KMS-11 (cell line): ENCODE measurements around the gene MMP17.

Experiments used
- H2AFZ ChIP-seq: fragments of 200-600 bp; sonication (generic); 2 replicates; pipeline ENCODE4 v1.6.1; 2016; ENCODE audit warnings: antibody characterized with exemption, mixed run types, low read depth
- H3K27ac ChIP-seq: fragments of 200-600 bp; sonication (generic); 2 replicates; pipeline ENCODE4 v1.6.1; 2016; ENCODE audit warnings: mild to moderate bottlenecking, mixed run types
- H3K27me3 ChIP-seq: fragments of 200-600 bp; sonication (generic); 2 replicates; pipeline ENCODE4 v1.6.1; 2017; ENCODE audit warnings: mild to moderate bottlenecking, low read depth, mixed run types, moderate library complexity; ENCODE audit not compliant: insufficient read depth
- H3K36me3 ChIP-seq: fragments of 200-600 bp; sonication (generic); 2 replicates; pipeline ENCODE4 v1.6.1; 2017; ENCODE audit warnings: mild to moderate bottlenecking, mixed run types; ENCODE audit not compliant: insufficient read depth
- H3K4me1 ChIP-seq: fragments of 200-600 bp; sonication (generic); 2 replicates; pipeline ENCODE4 v1.6.1; 2016; ENCODE audit warnings: mild to moderate bottlenecking, low read depth, mixed run types; ENCODE audit not compliant: poor library complexity, severe bottlenecking
- H3K4me2 ChIP-seq: fragments of 200-600 bp; sonication (generic); 2 replicates; pipeline ENCODE4 v1.7.0; 2016; ENCODE audit warnings: mild to moderate bottlenecking, mixed run types
- H3K4me3 ChIP-seq: fragments of 200-600 bp; sonication (generic); IDR thresholded peaks from 2 replicates; pipeline ENCODE4 v1.6.1; 2017; ENCODE audit warnings: low read depth, low read length, mixed read lengths; ENCODE audit not compliant: insufficient read depth
- H3K79me2 ChIP-seq: fragments of 200-600 bp; sonication (generic); 2 replicates; pipeline ENCODE4 v1.6.1; 2016; ENCODE audit warnings: low read depth, mixed run types; ENCODE audit not compliant: insufficient read depth
- H3K9ac ChIP-seq: fragments of 200-600 bp; sonication (generic); 2 replicates; pipeline ENCODE4 v1.6.1; 2016; ENCODE audit warnings: mild to moderate bottlenecking, mixed run types
- H4K20me1 ChIP-seq: fragments of 200-600 bp; sonication (generic); 2 replicates; pipeline ENCODE4 v1.6.1; 2016; ENCODE audit warnings: mild to moderate bottlenecking, mixed run types; ENCODE audit not compliant: insufficient read depth
- CTCF ChIP-seq: fragments of 200-600 bp; sonication (generic); conservative IDR thresholded peaks from 2 replicates; pipeline ENCODE4 v1.6.1; 2017; ENCODE audit warnings: low read depth, mild to moderate bottlenecking, antibody characterized with exemption, low read length, moderate library complexity, mixed read lengths

The MMP17 gene

GRCh38 chr12:131895640-131896079 lies 67.5 kb downstream of the MMP17 start:
- no peak overlapping the region for H3K4me3 ChIP-seq
- H3K36me3 ChIP-seq = no peaks in the 10 kb centered on the region
- peak overlapping the region; percentile 41 for H3K4me2 ChIP-seq
- no peak overlapping the region for H2AFZ ChIP-seq
- peaks cover 7% of the 10 kb centered on the region for H3K4me1 ChIP-seq
- no peaks in the 10 kb centered on the region for H4K20me1 ChIP-seq
- peak overlapping the region; percentile 76; the same call in 1 of the 2 replicates for H3K27ac ChIP-seq
- H3K9ac ChIP-seq = peak overlapping the region; percentile 71; the same call in 1 of the 2 replicates
- no peaks in the 10 kb centered on the region for H3K27me3 ChIP-seq
- no peaks in the 10 kb centered on the region for H3K79me2 ChIP-seq
- TF ChIP-seq CTCF = no peak

GRCh38 chr12:131896080-131896810 lies 68.1 kb downstream of the MMP17 start:
- no peak for TF ChIP-seq CTCF
- H4K20me1 ChIP-seq = no peaks in the 10 kb centered on the region
- H3K4me3 ChIP-seq = no peak overlapping the region
- H3K4me2 ChIP-seq = peak overlapping the region; percentile 41
- H3K27me3 ChIP-seq = no peaks in the 10 kb centered on the region
- peaks cover 7% of the 10 kb centered on the region for H3K4me1 ChIP-seq
- H3K36me3 ChIP-seq = no peaks in the 10 kb centered on the region
- peak overlapping the region; percentile 44 for H2AFZ ChIP-seq
- H3K79me2 ChIP-seq = no peaks in the 10 kb centered on the region
- peak overlapping the region; percentile 71; the same call in 1 of the 2 replicates for H3K9ac ChIP-seq
- H3K27ac ChIP-seq = peak overlapping the region; percentile 76

GRCh38 chr12:131896811-131897270 lies 68.6 kb downstream of the MMP17 start:
- Histone ChIP-seq H3K4me3 (no peak overlapping the region), H3K9ac (peak overlapping the region; percentile 71; the same call in 1 of the 2 replicates), H3K27me3 (no peaks in the 10 kb centered on the region), H3K4me2 (peak overlapping the region; percentile 41; the same call in 1 of the 2 replicates), H4K20me1 (no peaks in the 10 kb centered on the region), H3K4me1 (peaks cover 7% of the 10 kb centered on the region), H3K79me2 (no peaks in the 10 kb centered on the region), H3K36me3 (no peaks in the 10 kb centered on the region), H3K27ac (peak overlapping the region; percentile 76), H2AFZ (peak overlapping the region; percentile 44; the same call in 1 of the 2 replicates)
- TF ChIP-seq CTCF = no peak

- H3K79me2 ChIP-seq = no peaks in the 10 kb centered on the region
- no peak overlapping the region for H2AFZ ChIP-seq
- H3K4me2 ChIP-seq = no peak overlapping the region; the same call in 1 of the 2 replicates
- peaks cover 7% of the 10 kb centered on the region for H3K4me1 ChIP-seq
- no peaks in the 10 kb centered on the region for H3K36me3 ChIP-seq
- H4K20me1 ChIP-seq = no peaks in the 10 kb centered on the region
- no peak for TF ChIP-seq CTCF
- H3K27ac ChIP-seq = no peak overlapping the region
- H3K9ac ChIP-seq = no peak overlapping the region
- H3K4me3 ChIP-seq = no peak overlapping the region
- H3K27me3 ChIP-seq = no peaks in the 10 kb centered on the region
Measured at GRCh38 chr12:131897276-131897675, 69.1 kb downstream of the MMP17 start.
